GM21723 (cell line): ENCODE results near the gene C1S.
"Not testable (repeated sequence)": the region's sequence is repeated elsewhere in the genome, so short reads cannot be mapped to it uniquely, and the experiment has no call there.

Source experiments
- ATAC-seq: cut with Tn5 transposase; IDR thresholded peaks from one replicate; pipeline ENCODE4 v1.9.1; 2021; ENCODE audit warnings: mild to moderate bottlenecking, moderate library complexity; ENCODE audit not compliant: unreplicated experiment

The C1S gene

DNA sequence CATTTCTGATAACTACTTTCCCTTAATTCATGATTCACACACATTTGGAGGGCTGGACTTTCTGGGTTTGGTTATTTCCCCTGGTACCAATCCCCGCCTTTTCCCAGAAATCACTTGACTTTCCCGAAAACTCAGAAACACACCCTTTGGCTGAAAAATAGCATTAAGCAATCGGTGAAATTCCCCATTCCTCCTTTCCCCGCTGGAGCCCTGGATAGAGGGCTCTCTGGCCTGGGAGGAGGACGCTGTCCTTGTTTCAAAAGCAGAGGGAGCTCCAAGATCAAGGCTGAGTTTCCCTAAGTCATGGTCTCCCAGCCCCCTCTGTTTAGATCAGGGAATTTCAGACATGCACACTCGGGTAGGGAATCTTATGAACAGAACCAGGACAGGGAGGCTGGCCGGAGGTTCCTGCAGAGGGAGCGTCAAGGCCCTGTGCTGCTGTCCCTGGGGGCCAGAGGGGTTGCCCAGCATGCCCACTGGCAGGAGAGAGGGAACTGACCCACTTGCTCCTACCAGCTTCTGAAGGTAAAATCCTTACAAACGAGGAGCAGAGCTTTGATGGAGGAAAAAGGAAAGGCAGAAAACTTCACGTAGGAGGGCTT lies at the start of gene C1S:
Gene C1S, plus strand, starts transcription at position 366 of the 602 bp plus-strand sequence. CDS start 1,195 bp downstream, outside the sequence.
- ATAC-seq: no peak

DNA sequence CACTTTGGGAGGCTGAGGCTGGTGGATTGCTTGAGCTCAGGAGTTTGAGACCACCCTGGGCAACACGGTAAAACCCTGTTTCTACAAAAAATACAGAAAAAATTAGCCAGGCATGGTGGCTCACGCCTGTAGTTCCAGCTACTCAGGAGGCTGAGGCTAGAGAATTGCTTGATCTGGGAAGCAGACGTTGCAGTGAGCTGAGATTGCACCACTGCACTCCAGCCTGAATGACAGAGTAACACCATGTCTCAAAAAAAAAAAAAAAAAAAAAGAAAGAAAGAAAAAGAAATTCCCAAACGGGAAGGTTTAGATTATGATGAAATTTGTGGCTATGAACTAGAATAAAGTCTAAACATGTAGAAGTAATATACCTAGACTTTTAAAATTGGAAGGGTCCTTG lies 49.1 kb upstream of the C1S start:
- ATAC-seq: not testable (repeated sequence)

DNA sequence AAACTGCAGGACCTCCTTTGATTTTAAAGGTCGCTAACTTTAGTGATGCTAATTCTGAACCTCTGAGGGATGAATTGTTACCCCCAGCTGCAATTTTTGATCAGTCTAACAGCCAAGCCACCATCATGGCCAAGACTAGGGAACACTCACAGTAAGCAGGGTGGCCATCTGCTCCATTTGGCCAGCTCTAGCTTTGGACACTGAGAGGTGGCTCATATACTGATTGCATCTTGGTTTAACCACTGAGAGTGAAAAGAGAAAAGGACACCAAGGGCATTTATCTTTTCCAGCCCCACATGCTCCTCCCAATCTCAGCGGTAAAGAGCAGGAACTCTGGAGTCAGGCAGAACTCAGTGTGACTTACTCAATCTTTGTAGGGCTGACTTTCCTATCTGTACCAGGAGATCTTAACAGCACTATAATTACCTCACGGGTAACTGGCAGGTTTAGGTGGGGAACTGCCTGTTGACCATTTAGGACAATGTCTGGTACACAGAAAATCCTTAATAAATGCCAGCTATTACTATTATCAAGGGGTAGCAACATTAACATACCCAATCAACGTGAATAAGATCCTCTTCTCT lies 48.4 kb upstream of the C1S start:
- ATAC-seq: no peak

DNA sequence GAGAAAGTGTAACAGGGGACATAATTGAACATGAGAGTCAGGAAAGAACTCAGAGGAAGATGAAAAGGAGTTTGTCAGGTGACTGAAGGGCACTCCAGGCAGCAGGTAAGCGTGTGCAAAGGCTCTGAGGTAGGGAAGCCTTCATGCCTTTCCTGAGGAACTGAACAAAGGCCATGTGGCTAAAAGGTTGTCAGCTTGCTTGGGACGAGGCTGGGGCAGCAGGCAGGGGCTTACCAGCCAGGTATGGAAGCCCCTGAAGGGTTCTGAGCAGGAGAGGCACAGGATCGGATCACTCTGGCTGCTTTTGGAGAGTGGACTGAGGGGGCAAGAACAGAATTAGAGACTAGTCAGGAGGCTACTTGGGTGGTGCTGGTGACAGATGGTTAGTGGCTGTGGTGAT lies 47.4 kb upstream of the C1S start:
- no peak for ATAC-seq

DNA sequence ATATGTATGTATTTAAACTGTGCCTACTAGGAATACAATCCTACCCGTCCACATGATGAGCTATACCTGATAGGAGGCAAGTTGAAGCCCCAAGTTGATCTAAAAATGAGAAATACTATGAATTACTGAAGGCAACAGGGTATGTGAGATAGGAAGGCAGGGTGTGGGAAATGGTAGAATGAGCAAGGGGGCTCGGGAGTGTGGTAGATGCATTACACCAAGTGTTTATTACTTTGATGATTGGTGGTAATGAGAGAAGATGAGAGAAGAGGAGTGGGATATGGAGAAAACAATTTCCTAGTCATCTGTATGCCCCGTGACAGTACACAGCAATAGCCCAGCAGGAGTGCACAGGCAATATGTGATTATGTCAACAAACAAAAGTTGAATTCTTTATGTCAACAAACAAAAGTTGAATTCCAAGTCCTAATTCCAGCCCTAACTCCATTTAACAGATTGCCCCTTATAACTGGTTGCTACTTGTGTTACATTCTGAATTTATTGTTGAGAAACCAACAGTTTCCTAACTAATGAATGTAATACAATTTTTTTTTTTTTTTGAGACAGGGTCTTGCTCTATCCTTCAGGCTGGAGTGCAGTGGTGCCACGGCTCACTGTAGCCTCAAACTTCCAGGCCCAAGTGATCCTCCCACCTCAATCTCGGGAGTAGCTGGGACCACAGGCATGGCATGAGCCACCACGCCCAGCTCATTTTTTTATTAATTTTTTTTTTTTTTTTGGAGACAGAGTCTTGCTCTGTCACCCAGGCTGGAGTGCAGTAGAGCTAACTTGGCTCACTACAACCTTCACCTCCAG lies 44.8 kb upstream of the C1S start:
- ATAC-seq: no peak

DNA sequence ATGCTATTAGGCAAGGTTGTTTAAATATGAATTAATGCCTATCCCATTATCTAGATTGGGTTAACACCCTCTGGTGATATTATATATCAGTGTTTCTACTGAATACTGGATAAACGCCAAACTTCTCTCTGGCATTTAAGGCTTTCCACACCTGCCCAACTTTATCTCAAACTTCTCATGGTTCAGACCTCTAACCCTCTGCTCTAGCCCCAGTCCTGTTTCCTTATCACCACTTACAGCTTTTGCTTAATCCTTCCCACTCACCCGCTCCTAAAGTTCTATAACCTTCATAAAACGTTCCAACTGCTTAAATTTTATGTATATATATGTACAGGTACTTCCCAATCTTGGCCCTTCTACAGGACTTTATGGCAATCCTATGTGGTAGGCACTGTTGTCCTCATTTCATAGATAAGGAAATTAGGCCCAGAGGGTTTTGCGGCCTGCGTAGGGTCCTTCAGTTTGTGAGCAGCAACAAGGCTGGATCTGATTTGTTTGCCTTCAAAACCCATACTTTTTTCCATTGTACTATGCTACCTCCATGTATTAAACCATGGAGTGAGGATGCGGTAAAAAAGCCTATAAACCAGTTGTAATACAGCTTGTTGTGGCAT lies 43.5 kb upstream of the C1S start:
- ATAC-seq: no peak

DNA sequence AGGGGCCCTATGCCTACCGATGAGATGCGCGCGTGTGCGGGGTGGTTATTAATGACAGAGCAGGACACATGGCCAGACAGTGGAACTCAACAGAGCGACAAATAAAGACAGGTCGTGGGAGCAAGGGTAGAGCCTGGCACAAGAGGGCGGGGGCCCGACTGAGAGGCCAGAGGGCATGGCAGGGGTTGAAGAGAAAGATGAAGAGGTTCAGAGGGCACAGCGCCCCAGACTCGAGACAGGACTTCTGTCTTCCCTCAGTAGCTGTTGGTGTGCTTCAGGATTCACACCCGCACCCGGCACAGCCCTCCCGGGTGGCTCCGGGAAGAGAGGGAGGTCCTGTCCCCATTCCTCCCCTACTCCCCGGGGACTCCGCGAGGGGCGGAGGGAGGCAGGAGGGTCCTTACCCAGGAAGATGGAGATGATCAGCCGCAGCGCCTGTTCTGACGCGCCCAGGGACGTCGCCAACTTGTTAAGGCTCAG lies 42.6 kb upstream of the C1S start:
- ATAC-seq: peak; percentile 13

DNA sequence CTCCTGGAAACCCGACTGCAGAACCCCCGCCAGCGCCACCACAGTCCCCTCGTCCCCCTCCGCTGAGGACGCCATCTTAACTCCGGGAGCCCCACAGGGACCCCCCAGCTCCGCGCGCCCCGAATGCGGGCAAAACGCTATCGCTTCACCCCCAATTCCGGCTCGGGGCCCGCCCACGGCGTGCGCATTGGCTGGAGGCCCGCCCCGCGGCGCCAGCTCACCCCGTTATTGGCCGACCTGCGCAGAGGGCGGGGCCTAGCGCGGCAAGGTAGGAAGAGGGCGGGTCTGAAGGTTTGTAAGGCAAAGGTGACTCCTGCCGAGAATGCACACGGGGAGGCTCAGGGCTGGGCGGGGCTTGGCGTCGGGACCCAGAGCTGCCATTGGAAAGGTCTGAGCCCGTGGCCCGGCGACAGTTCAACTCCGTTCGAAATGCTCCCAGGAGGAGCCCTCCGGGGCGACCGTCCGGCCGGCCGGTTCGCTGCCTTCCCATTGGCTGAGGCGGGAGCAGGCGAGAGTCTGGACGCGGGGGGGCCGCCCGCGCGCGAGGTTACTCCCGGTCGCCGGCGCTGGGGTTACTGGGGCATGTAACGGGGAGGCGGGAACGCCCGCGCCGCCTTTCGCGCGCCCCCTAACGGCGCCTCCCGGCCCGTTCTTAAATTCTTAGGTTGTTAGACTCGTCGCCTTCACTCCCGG lies 42.0 kb upstream of the C1S start, which contains the start of gene LPCAT3:
Gene LPCAT3, minus strand, starts transcription at position 127 of the 693 bp plus-strand sequence. Its CDS starts 52 bp downstream, at position 75.
- peak; percentile 95 for ATAC-seq

DNA sequence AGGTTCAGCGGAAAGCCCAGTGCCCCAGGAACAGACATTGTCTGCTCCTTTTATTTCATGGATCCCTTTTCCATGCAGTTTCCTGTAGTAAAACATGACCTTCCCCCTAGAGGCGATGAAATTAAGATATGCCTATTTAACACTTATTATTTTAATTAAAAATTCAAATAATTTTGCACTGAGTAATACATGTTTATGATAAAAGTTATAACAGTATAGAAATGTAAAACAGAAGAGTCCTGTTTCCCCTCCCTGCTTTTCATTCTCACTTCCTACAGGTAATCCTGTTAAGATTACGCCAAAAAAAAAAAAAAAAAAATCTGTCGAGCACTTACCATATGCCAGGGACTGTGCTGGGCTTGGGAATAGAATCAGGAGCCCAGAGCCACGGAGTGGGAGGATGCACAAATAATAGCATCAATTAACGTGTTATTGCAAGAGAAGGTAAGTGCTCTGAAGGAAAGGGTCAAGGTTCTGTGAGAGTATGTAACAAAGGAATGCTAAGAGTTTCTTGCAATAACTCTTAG lies 41.4 kb upstream of the C1S start:
- no peak for ATAC-seq

DNA sequence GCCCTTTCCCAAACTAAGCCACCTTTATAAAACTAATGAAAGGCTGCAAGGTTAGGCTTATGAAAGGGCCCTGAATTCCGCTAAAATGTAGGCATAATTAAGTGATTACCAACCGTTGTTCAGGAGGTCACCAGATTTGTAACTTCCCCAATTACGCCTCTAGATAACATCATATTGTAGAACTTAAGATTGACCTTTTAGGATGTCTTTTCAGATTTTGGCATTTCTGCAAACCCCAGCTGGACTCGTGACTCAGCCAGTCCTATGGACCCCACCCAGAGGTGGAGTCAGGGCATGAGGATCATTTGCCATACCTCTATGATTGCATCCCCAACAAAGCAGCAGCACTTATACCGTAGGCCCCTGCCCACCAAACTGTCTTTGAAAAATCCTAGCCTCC lies 38.6 kb upstream of the C1S start:
- no peak for ATAC-seq

DNA sequence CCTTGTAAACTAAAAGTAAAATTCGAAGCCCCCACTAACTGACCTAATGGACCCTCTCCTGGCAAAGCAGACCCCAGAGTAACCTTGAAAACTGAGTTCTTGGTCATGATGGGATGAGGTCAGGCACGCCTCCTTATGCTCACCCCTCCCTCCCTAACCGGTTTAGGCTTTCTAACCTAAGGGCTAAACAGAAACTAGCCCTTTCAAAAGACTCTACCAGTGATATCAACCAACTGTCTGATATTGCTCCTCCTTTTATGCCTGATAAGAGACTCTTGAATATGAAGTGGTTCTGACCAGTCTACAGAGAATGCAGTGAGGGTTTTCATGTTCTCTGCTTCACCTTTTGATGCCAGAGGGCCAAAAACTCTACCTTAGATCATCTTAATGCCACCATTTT lies 37.4 kb upstream of the C1S start:
- ATAC-seq: no peak

DNA sequence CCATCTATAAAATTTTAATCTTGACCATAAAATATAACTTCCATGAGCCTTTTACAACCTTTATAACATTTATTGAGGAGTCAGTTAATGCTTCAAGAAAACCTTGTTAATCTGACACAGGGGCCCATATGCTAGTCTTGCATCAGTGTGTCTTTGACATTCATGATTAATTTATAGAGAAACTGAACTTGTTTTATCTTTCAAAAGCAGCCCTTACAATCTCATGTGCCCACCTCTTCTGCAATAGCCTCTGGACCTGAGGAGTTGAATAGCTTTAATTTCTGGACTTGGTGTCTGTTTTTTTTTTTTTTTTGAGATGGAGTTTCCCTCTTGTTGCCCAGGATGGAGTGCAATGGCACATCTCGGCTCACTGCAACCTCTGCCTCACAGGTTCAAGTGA lies 33.7 kb upstream of the C1S start:
- ATAC-seq: no peak

DNA sequence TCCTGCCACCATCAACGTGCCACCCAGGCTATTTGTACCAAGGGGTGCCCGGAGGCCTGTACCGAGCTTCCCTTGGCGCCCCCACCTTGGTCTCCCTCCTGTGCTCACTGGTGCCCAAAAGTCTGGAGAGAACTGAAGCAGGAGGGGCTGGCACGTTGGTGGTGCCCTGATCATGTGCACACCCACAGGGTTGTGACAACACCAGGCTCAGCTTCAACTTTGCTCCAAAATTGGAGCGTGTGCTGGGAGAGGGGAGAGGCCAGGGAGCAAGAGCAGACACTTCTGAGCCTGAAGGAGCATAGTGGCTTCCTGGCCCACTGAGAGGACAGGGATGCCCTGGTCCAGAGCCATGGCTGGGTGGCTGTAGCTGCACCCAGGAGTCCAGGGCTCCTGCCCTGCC lies 29.2 kb upstream of the C1S start:
- no peak for ATAC-seq

DNA sequence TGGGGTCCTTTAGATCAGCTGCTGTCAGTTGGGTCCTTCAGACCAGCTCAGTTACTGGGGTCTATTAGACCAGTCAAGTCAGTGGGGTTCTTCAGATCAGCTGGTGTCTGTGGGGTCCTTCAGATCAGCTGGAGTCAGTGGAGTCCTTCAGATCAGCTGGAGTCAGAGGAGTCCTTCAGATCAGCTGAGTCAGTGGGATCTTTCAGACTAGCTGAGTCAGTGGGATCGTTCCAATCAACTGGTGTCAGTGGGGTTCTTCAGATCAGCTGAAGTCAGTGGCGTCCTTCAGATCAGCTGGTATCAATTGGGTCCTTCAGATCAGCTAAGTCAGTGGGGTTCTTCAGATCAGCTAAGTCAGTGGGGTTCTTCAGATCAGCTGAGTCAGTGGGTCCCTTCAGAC lies 27.5 kb upstream of the C1S start:
- ATAC-seq: no peak

DNA sequence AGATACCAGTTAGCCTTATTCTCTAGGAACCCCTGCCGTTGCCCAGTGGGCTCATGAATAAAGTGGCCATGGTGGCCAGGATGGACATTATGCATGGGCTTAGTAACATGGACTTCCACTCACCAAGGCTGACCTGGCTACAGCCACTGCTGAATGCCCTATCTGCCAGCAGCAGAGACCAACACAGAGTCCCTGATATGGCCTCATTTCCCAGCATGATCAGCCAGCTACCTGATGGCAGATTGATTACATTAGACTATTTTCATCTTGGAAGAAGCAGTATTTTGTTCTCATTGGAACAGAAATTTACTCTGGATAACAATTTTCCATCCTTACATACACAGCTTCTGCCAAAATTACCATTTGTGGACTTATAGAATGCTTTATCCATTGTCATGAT lies 26.1 kb upstream of the C1S start:
- ATAC-seq: no peak

DNA sequence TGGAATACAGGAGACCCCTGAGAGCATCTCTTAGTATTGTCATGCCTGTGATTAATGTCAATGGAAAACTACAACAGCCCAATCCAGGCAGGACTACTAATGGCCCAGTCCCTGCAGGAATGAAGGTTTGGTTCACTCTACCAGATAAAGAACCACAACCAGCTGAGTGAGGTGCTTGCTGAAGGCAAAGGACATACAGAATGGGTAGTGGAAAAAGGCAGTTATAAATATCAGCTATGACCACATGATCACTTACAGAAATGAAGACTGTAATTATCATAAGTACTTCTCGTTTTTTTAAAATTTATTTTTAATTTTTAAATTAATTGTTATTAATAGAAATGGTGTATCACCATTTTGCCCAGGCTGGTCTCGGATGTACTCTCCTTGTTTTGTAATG lies 25.1 kb upstream of the C1S start:
- no peak for ATAC-seq

DNA sequence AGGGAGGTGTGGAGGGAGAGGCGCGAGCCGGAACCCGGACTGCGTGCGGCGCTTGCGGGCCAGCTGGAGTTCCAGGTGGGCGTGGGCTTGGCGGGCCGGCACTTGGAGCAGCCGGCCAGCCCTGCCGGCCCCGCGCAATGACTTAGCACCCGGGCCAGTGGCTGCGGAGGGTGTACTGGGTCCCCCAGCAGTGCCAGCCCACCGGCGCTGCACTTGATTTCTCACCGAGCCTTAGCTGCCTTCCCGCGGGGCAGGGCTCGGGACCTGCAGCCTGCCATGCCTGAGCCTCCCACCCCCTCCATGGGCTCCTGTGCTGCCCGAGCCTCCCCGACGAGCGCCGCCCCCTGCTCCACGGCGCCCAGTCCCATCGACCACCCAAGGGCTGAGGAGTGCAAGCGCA lies 23.1 kb upstream of the C1S start:
- not testable (repeated sequence) for ATAC-seq

DNA sequence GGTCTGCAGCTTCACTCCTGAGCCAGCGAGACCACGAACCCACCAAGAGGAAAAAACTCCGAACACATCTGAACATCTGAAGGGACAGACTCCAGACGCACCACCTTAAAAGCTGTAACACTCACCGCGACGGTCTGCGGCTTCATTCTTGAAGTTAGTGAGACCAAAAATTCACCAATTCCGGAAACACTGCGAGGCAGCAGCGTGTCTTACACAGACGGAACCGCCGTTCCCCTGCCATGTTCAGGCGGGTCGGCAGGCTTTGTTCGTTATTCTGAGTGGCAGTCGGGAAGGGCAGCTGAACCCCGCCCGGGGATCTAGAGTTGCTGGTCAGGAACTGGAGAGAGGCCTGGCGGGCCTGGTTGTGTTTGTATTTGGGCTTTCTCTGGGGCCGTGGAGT lies 21.9 kb upstream of the C1S start:
- no peak for ATAC-seq

DNA sequence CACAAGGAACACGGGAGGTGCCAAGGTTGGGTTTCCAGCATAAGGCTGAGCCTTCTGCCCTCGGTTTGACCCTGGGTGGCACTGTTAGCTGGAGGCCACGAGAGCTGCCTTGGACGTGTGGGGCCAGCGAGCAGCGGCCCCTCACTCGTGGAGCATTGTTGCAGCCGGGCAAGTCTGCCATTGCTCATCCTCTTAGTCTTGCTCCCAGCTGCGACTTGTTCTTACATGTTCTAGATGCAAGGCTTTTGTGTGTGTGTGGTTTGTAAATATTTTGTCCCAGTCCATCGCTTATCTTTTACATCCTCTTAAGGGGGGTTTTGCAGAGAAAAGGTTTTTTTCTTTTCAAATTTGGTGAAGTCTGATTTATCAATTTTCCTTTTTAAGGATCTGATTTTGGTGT lies 21.1 kb upstream of the C1S start:
- ATAC-seq: no peak

DNA sequence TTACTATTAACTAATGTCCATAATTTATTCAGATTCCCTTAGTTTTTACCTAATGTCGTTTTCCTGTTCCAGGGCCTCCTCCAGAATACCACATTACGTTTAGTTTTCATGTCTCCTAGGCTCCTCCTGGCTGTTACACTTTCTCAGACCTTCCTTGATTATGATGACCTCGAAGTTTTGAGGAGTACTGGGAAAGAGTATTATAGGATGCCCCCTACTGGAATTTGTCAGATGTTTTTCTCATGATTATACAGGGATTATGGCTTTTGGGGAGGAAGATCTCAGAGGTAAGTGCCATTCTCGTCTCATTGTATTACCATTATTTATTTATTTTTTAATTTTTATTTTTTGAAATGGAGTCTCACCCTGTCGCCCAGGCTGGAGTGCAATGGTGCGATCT lies 17.7 kb upstream of the C1S start:
- no peak for ATAC-seq

DNA sequence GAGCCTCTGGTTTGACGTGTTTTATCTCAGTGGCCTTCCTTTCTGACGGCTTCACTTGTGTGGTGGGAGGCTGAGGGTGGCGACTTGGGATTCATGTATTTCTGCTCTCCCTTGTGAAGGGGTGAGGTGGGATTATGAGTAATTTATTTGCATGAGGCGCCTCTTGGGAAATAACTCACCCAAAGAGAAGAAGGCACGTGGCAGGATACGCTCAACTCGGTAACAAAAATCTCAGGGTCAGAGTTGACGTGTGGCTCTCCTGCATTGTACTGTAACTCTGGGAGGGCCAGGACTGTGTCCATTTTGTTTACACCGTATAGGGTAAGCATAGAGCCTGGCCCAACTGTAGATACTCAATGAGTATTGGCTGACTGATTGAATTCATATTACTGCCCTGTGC lies 14.6 kb upstream of the C1S start:
- ATAC-seq: no peak
